GM18909 (cell line): ENCODE results near the gene RRM2.
"Not testable (repeated sequence)": the region's sequence is repeated elsewhere in the genome, so short reads cannot be mapped to it uniquely, and the experiment has no call there.

Experiments
- ATAC-seq: cut with Tn5 transposase; IDR thresholded peaks from one replicate; pipeline ENCODE4 v1.9.1; 2021; ENCODE audit warnings: mild to moderate bottlenecking; ENCODE audit not compliant: unreplicated experiment, poor library complexity

The RRM2 gene

GRCh38 chr2:10128420-10128819 lies 5.9 kb downstream of the RRM2 start:
- no peak for ATAC-seq

GRCh38 chr2:10129490-10129889 lies 7.0 kb downstream of the RRM2 start:
- ATAC-seq, result no peak

GRCh38 chr2:10132043-10132575 lies 9.6 kb downstream of the RRM2 start:
- no peak for ATAC-seq

- ATAC-seq, result no peak
Observed at GRCh38 chr2:10132596-10132995, 10.1 kb downstream of the RRM2 start.

GRCh38 chr2:10132996-10133647 lies 10.6 kb downstream of the RRM2 start:
- ATAC-seq, result no peak

GRCh38 chr2:10135296-10136089 lies 13.0 kb downstream of the RRM2 start:
- no peak for ATAC-seq

GRCh38 chr2:10136101-10136934 lies 13.8 kb downstream of the RRM2 start:
- no peak for ATAC-seq

GRCh38 chr2:10137053-10137843 lies 14.7 kb downstream of the RRM2 start:
- ATAC-seq, result no peak

- ATAC-seq, result no peak
Observed at GRCh38 chr2:10139536-10139935, 17.0 kb downstream of the RRM2 start.

GRCh38 chr2:10140841-10141610 lies 18.5 kb downstream of the RRM2 start:
- no peak for ATAC-seq

GRCh38 chr2:10141736-10142639 lies 19.4 kb downstream of the RRM2 start:
- ATAC-seq, result no peak

- ATAC-seq, result no peak
Observed at GRCh38 chr2:10142640-10142965, 20.1 kb downstream of the RRM2 start.

GRCh38 chr2:10144771-10145518 lies 22.4 kb downstream of the RRM2 start:
- no peak for ATAC-seq

GRCh38 chr2:10145519-10146357 lies 23.2 kb downstream of the RRM2 start:
- no peak for ATAC-seq

GRCh38 chr2:10146366-10147005 lies 23.9 kb downstream of the RRM2 start:
- no peak for ATAC-seq

- not testable (repeated sequence) for ATAC-seq
Observed at GRCh38 chr2:10147050-10147660, 24.6 kb downstream of the RRM2 start.
